ENCODE measurements around the gene RHOU. TPM values are rescaled to one million over a fixed set of nuclear protein-coding genes. Genes with fewer than 3 reads are reported as not detected.

The RHOU gene
- polyA plus RNA-seq, 2 of the 4 experiments (the other 2 are of a cell fraction), result 11.5 to 14.7 TPM

GRCh38 chr1:228732426-228732825, 2.9 kb upstream of the RHOU start:
- FAIRE-seq (no peak), DNase-seq (ENCODE audit: low read depth in 1 of 2, low spot score in 1 of 2) (no peak), ATAC-seq (no peak)
- Histone ChIP-seq H3K4me3 (no peak overlapping the region), H3K4me1 (peaks cover 13% of the 10 kb centered on the region; the same call in 2 of the 3 replicates), H3K27ac (no peak overlapping the region), H3K9me3 (no peaks in the 10 kb centered on the region), H3K4me2 (no peak overlapping the region)
- ChIA-PET POLR2A (no interaction called here), CTCF (interaction anchor here (1.3 kb wide), 1 partner anchor 495 kb away, joined by 5 read pairs; no protein-coding TSS in a partner anchor)
- WGBS (ENCODE audit: missing lambda C conversion rate), result 81% methylated on average over 8 of the region's 8 CpGs
- TF ChIP-seq RARB (CRISPR knock-in tag; IDR thresholded peaks at IDR 0.05), result no peak
- TF ChIP-seq, protein P1, sequence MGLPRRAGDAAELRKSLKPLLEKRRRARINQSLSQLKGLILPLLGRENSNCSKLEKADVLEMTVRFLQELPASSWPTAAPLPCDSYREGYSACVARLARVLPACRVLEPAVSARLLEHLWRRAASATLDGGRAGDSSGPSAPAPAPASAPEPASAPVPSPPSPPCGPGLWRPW (IDR thresholded peaks at IDR 0.05), result no peak
- no peak for TF ChIP-seq USF2 (IDR thresholded peaks at IDR 0.05)
- no peak for TF ChIP-seq SMC3 (IDR thresholded peaks at IDR 0.05)

DNA sequence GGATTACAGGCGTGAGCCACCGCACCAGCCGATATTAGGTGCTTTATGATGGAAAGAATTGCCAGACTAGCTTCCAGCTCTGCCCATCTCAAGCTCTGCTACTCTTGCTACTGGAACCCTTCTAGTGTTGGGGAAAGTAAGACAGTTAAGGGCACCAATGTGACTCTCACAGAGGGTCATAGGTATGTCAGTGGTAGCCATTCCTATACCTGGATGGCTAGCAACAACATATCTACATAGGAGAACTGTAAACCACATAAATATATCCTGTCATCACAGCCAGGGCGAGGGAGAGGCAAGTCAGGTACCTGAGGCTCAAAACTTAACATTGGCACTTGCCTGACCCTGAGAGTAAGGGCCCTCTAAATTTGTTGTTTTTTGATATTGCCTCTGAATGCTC, 1.7 kb upstream of the RHOU start:
- FAIRE-seq (no peak), ATAC-seq (no peak)

GRCh38 chr1:228735871-228736586, 750 bp downstream of the RHOU start:
- CTCF ChIA-PET, result interaction anchor here (0.6 to 3.8 kb wide), 40 partner anchors 17 to 537 kb away, joined by 3 to 82 read pairs (median 5); no protein-coding TSS in a partner anchor
- TF ChIP-seq BCL3 (IDR thresholded peaks at IDR 0.05) (no peak), MAZ (IDR thresholded peaks at IDR 0.05; ENCODE audit: borderline replicate concordance, low read depth, low read length) (no peak), GATA3 (IDR thresholded peaks at IDR 0.05; ENCODE audit: borderline replicate concordance) (no peak), ZFP36 (IDR thresholded peaks at IDR 0.05; ENCODE audit: borderline replicate concordance, partially characterized antibody) (no peak), CEBPB (IDR thresholded peaks at IDR 0.05) (no peak), MAFK (IDR thresholded peaks at IDR 0.05; ENCODE audit: partially characterized antibody) (no peak), CBX8 (IDR thresholded peaks at IDR 0.05) (no peak), ZSCAN20 (CRISPR knock-in tag; IDR thresholded peaks at IDR 0.05) (no peak), POLR2A (IDR thresholded peaks at IDR 0.05; ENCODE audit: low read length) (no peak), HOXB5 (CRISPR knock-in tag; IDR thresholded peaks at IDR 0.05) (no peak), HEYL (CRISPR knock-in tag; IDR thresholded peaks at IDR 0.05) (no peak), ZNF302 (CRISPR knock-in tag; IDR thresholded peaks at IDR 0.05) (no peak), E2F6 (IDR thresholded peaks at IDR 0.05; ENCODE audit: borderline replicate concordance, low read depth) (no peak)
- TF ChIP-seq, protein P2, sequence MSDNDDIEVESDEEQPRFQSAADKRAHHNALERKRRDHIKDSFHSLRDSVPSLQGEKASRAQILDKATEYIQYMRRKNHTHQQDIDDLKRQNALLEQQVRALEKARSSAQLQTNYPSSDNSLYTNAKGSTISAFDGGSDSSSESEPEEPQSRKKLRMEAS (IDR thresholded peaks at IDR 0.05), result no peak

More for the DNA sequence above, 1.7 kb upstream of the RHOU start:
- TF ChIP-seq, protein P2 (IDR thresholded peaks at IDR 0.05), result no peak
- TF ChIP-seq EP300 (IDR thresholded peaks at IDR 0.05) (no peak), PHF8 (IDR thresholded peaks at IDR 0.05; ENCODE audit: borderline replicate concordance, low read depth) (no peak), RCOR1 (IDR thresholded peaks at IDR 0.05; ENCODE audit: low read depth, low read length) (no peak), FOSB (CRISPR knock-in tag; IDR thresholded peaks at IDR 0.05) (no peak), FOXS1 (CRISPR knock-in tag; IDR thresholded peaks at IDR 0.05) (no peak), ESRRA (IDR thresholded peaks at IDR 0.05; ENCODE audit: borderline replicate concordance, low read length) (no peak), ZSCAN20 (CRISPR knock-in tag; IDR thresholded peaks at IDR 0.05) (no peak), POLR2AphosphoS2 (conservative IDR thresholded peaks at IDR 0.05; ENCODE audit: low read length) (no peak), CEBPB (IDR thresholded peaks at IDR 0.05) (no peak), KDM5A (IDR thresholded peaks at IDR 0.05) (no peak), SMC3 (IDR thresholded peaks at IDR 0.05) (no peak), RNF2 (IDR thresholded peaks at IDR 0.05; ENCODE audit: borderline replicate concordance, low read depth) (no peak), CHD4 (IDR thresholded peaks at IDR 0.05; ENCODE audit: borderline replicate concordance) (no peak), NPAS2 (CRISPR knock-in tag; IDR thresholded peaks at IDR 0.05; ENCODE audit: borderline replicate concordance) (no peak), HOXB5 (CRISPR knock-in tag; IDR thresholded peaks at IDR 0.05) (no peak), ZC3H11A (IDR thresholded peaks at IDR 0.05) (no peak)
- TF ChIP-seq, protein P3, sequence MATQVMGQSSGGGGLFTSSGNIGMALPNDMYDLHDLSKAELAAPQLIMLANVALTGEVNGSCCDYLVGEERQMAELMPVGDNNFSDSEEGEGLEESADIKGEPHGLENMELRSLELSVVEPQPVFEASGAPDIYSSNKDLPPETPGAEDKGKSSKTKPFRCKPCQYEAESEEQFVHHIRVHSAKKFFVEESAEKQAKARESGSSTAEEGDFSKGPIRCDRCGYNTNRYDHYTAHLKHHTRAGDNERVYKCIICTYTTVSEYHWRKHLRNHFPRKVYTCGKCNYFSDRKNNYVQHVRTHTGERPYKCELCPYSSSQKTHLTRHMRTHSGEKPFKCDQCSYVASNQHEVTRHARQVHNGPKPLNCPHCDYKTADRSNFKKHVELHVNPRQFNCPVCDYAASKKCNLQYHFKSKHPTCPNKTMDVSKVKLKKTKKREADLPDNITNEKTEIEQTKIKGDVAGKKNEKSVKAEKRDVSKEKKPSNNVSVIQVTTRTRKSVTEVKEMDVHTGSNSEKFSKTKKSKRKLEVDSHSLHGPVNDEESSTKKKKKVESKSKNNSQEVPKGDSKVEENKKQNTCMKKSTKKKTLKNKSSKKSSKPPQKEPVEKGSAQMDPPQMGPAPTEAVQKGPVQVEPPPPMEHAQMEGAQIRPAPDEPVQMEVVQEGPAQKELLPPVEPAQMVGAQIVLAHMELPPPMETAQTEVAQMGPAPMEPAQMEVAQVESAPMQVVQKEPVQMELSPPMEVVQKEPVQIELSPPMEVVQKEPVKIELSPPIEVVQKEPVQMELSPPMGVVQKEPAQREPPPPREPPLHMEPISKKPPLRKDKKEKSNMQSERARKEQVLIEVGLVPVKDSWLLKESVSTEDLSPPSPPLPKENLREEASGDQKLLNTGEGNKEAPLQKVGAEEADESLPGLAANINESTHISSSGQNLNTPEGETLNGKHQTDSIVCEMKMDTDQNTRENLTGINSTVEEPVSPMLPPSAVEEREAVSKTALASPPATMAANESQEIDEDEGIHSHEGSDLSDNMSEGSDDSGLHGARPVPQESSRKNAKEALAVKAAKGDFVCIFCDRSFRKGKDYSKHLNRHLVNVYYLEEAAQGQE (IDR thresholded peaks at IDR 0.05), result no peak
- 96% methylated on average over 4 of the region's 4 CpGs for WGBS (ENCODE audit: missing lambda C conversion rate)
- ChIA-PET POLR2A (no interaction called here), CTCF (interaction anchor here (1.2 to 3.8 kb wide), 18 partner anchors 8 to 555 kb away, joined by 3 to 82 read pairs (median 8); no protein-coding TSS in a partner anchor)
- Histone ChIP-seq H3K4me3 (no peak overlapping the region), H3K4me2 (no peak overlapping the region), H3K27ac (no peak overlapping the region), H3K4me1 (peaks cover 18% of the 10 kb centered on the region; the same call in 2 of the 3 replicates), H3K9me3 (no peaks in the 10 kb centered on the region)
- no peak for DNase-seq (ENCODE audit: low read depth in 1 of 2, low spot score in 1 of 2)

More at GRCh38 chr1:228735871-228736586, 750 bp downstream of the RHOU start:
- Histone ChIP-seq H3K4me1 (peaks cover 18% of the 10 kb centered on the region; the same call in 2 of the 3 replicates), H3K4me3 (peak overlapping the region; percentile 88), H3K4me2 (peak overlapping the region; percentile 60), H3K9me3 (no peaks in the 10 kb centered on the region), H3K27ac (peak overlapping the region; percentile 93 to 95)
- POLR2A ChIA-PET, result interaction anchor here (0.6 to 1.4 kb wide), 4 partner anchors 125 to 704 kb away, joined by 3 to 4 read pairs (median 4); no protein-coding TSS in a partner anchor
- FAIRE-seq, result no peak
- 55% methylated on average over 24 of the region's 60 CpGs for WGBS (ENCODE audit: missing lambda C conversion rate)
- peak; percentile 57 to 59 for ATAC-seq
- peak; percentile 26 to 48 for DNase-seq (ENCODE audit: low read depth in 1 of 2, low spot score in 1 of 2)

Data from A549 (cell line).